Gastroesophageal sphincter (tissue), 4 donors: ENCODE measurements around the gene ATG2A. TPM values are rescaled to one million over a fixed set of nuclear protein-coding genes. Genes with fewer than 3 reads are reported as not detected.

Experiments
- ATAC-seq: fragments of 150-250 bp; one replicate; pipeline ENCODE4 v1.9.1; 2016; ENCODE audit warnings: mild to moderate bottlenecking, moderate library complexity
- H3K27ac ChIP-seq, 4 donors: fragments of 200-600 bp; sonication (generic) in 3 of 4; 1 replicate in 3 of 4; 2 replicates in 1 of 4; pipeline ENCODE4 v1.5.1; 2016 to 2019
- H3K27me3 ChIP-seq: fragments of 200-600 bp; sonication (generic); one replicate; pipeline ENCODE4 v1.5.1; 2019
- H3K36me3 ChIP-seq, 2 donors: fragments of 200-600 bp; sonication (generic); one replicate each; pipeline ENCODE4 v1.5.1; 2019; ENCODE audit warnings: control low read depth in 1 of 2
- H3K4me1 ChIP-seq, 3 donors: fragments of 200-600 bp; sonication (generic); 1 replicate in 2 of 3; 2 replicates in 1 of 3; pipeline ENCODE4 v1.5.1; 2016 to 2019; ENCODE audit warnings: control low read depth in 2 of 3
- H3K4me3 ChIP-seq, 2 donors: fragments of 200-600 bp; sonication (generic); one replicate each; pipeline ENCODE4 v1.5.1; 2019; ENCODE audit warnings: mild to moderate bottlenecking in 1 of 2, moderate library complexity in 1 of 2
- H3K9me3 ChIP-seq, 3 donors: fragments of 200-600 bp; sonication (generic); one replicate each; pipeline ENCODE4 v1.5.1; 2017 to 2019; ENCODE audit warnings: control low read depth in 2 of 3
- EP300 ChIP-seq: sonication (generic); formaldehyde crosslinking; IDR thresholded peaks from one replicate; pipeline ENCODE4 v1.6.1; 2017; ENCODE audit warnings: antibody characterized with exemption, mild to moderate bottlenecking
- POLR2A ChIP-seq, 2 donors: fragments of 450-650 bp; IDR thresholded peaks; one replicate each; pipeline ENCODE4 v1.6.1; 2017; ENCODE audit warnings: antibody characterized with exemption in 2 of 2, mild to moderate bottlenecking in 2 of 2, moderate library complexity in 1 of 2
- POLR2AphosphoS5 ChIP-seq: sonication (generic); formaldehyde crosslinking; IDR thresholded peaks from one replicate; pipeline ENCODE4 v1.6.1; 2017; ENCODE audit warnings: antibody characterized with exemption
- WGBS, 2 donors: methylation state at CpG; one replicate each; pipeline ENCODE4 v1.1.5; 2018; ENCODE audit warnings: low coverage in 1 of 2; 5-methylcytosine and 5-hydroxymethylcytosine counted together
- total RNA-seq, 4 donors: library from RNA; depleted of rRNA; stranded (reverse); fragments of >200 nt; gene quantifications; one replicate each; pipeline ENCODE4 v1.1.0, GENCODE V29; 2016
- TF ChIP-seq, protein P1 (sequence below), 4 experiments: fragments of 200-600 bp in 2 of 4; fragments of 450-650 bp in 2 of 4; sonication (generic) in 1 of 4; IDR thresholded peaks; one replicate each; pipeline ENCODE4 v1.5.1; 2017 to 2019; ENCODE audit warnings: antibody characterized with exemption in 4 of 4, mild to moderate bottlenecking in 2 of 4, moderate library complexity in 2 of 4

The ATG2A gene
- total RNA-seq, 4 donors from 2014 or later: 18.8 to 27.2 (median 26.3) TPM

DNA sequence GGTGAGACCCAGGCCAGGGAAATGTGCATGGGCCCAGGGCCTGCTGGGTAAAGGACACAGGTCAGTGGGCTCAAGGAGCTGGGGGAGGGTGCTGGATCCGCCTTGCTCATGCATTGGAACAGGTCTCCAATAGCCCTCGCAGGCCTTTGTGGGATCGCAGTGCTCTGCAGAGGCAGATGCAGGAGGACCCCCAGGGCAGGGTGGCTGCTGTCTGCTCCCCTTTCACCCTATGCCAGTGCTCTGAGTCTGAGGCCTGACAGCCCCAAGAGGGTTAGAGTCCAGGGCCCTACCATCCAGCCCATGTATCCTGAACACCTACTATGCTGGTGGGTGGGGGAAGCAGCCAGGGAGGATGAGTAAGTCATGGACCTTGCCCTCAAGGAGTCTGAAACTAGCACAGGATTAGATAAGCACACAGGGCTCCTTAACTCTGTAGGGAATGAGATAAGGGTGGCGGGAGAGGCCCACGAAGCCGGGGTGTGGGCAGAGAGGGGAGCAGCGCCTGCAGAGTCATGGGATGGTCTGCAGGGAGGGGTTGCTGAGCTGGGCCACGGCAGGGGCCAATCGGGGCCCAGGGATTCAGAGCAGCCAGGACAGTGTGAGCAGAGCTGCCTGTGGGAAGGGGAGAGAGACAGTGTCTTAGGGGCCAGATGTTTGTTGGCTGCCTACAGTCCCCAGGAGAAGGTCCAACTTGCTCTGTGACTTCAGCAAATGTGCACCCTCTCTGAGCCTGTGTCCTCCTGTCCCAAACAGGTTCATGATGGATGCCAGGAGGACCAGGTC is 28.1 kb downstream of the ATG2A start:
- H3K36me3 ChIP-seq: no peaks in the 10 kb centered on the region
- H3K4me3 ChIP-seq: no peak overlapping the region
- no peak for ATAC-seq
- no peaks in the 10 kb centered on the region for H3K9me3 ChIP-seq
- 80 to 83% methylated on average over 6 to 7 of the region's 9 CpGs for WGBS, 2 donors
- TF ChIP-seq EP300 (no peak), POLR2AphosphoS5 (no peak), POLR2A (IDR thresholded peaks at IDR 0.05) (no peak)
- TF ChIP-seq, protein P1, sequence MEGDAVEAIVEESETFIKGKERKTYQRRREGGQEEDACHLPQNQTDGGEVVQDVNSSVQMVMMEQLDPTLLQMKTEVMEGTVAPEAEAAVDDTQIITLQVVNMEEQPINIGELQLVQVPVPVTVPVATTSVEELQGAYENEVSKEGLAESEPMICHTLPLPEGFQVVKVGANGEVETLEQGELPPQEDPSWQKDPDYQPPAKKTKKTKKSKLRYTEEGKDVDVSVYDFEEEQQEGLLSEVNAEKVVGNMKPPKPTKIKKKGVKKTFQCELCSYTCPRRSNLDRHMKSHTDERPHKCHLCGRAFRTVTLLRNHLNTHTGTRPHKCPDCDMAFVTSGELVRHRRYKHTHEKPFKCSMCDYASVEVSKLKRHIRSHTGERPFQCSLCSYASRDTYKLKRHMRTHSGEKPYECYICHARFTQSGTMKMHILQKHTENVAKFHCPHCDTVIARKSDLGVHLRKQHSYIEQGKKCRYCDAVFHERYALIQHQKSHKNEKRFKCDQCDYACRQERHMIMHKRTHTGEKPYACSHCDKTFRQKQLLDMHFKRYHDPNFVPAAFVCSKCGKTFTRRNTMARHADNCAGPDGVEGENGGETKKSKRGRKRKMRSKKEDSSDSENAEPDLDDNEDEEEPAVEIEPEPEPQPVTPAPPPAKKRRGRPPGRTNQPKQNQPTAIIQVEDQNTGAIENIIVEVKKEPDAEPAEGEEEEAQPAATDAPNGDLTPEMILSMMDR (IDR thresholded peaks at IDR 0.05): no peak
- H3K4me1 ChIP-seq: peaks cover 0 to 22% (median 12%) of the 10 kb centered on the region in 3 donors
- H3K27ac ChIP-seq: peak overlapping the region in 1 of 4 donors; percentile 83
- H3K27me3 ChIP-seq: no peaks in the 10 kb centered on the region

- TF ChIP-seq POLR2A (IDR thresholded peaks at IDR 0.05): no peak
- TF ChIP-seq POLR2AphosphoS5: no peak
- TF ChIP-seq EP300: no peak
- TF ChIP-seq, protein P1 (IDR thresholded peaks at IDR 0.05): no peak
- WGBS, 2 donors: 17 to 40% methylated on average over 1 of the region's 8 CpGs
- H3K9me3 ChIP-seq: no peaks in the 10 kb centered on the region
- peak overlapping the region in 1 of 2 donors; percentile 34 for H3K4me3 ChIP-seq
- H3K4me1 ChIP-seq: peaks cover 0 to 17% (median 10%) of the 10 kb centered on the region in 3 donors
- no peaks in the 10 kb centered on the region for H3K36me3 ChIP-seq
- H3K27ac ChIP-seq: peak overlapping the region in 2 of 4 donors; percentile 82 to 83
- no peaks in the 10 kb centered on the region for H3K27me3 ChIP-seq
- no peak for ATAC-seq
These were observed 28.6 kb downstream of the ATG2A start for GRCh38 chr11:64888406-64888728.

DNA sequence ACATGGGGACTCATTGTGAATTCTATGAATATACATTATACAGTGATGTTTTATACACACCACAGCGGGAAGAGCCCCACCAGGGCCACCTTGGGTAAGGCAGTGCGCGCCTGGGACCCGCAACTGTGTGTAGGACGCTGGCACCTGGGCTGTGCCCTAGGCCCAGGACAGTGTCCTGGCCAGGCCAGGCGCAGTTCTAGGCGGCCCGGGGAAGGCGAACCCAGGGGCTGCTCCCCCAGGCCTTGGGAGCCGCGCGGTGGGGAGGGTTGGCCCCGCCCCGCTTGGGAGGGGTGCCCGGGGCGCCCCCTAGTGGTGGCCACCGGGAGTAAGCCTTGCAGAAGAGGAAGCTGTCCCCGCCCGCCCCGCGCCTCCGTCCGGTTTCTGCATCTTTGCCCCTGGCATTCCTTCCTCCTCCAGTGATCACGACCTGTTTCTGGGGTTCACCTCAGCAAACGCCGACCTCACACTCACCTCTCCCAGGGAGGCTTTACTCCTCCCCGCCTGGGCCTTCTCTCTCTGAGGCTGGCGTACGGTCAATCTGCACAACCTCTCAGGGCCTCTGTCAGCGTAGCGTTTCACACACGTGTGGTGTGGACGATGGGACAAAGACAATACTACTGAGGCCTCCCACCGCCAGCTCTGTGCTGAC is 29.1 kb downstream of the ATG2A start:
- WGBS, 2 donors: 2% methylated on average over 9 of the region's 34 CpGs; no CpG with 5 or more reads in 1 of the 2 donors
- peak overlapping the region; percentile 51 to 83 (median 80) for H3K27ac ChIP-seq
- peak; percentile 93 for ATAC-seq
- peak overlapping the region in 1 of 2 donors; percentile 34 for H3K4me3 ChIP-seq
- peaks cover 0 to 17% (median 10%) of the 10 kb centered on the region in 3 donors for H3K4me1 ChIP-seq
- TF ChIP-seq POLR2AphosphoS5 (no peak), EP300 (no peak), POLR2A (IDR thresholded peaks at IDR 0.05) (no peak)
- TF ChIP-seq, protein P1 (IDR thresholded peaks at IDR 0.05): peak; percentile 95 to 99 (median 97)
- no peaks in the 10 kb centered on the region for H3K36me3 ChIP-seq
- H3K9me3 ChIP-seq: no peaks in the 10 kb centered on the region
- no peaks in the 10 kb centered on the region for H3K27me3 ChIP-seq

DNA sequence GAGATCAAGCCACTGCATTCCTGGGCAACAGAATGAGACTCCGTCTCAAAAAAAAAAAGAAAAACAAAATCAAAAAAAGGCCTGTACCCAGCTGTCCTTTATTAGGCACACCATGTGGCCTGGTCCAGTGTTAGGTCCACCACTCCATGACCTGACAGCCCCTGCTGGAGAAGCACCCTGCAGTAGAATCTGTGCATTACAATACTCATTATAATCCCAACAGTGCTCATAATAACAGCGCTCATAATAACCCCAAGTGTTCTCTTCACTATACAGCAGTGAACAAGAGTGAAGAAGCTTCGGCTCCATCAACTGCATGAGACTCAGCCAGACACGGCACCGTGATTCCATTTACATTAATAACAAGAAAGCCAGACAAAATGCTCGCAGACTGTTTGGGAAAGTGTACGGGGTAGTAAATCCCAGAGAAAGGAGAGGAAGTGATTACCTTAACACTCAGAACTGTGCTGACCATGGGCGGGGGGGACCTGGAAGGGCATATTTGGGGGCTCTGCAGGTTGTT is 29.7 kb downstream of the ATG2A start:
- WGBS, 2 donors: 54 to 83% methylated on average over 1 to 5 of the region's 8 CpGs
- Histone ChIP-seq H3K4me3 (peak overlapping the region in 1 of 2 donors; percentile 34), H3K9me3 (no peaks in the 10 kb centered on the region), H3K36me3 (no peaks in the 10 kb centered on the region), H3K4me1 (peaks cover 0 to 17% (median 10%) of the 10 kb centered on the region in 3 donors), H3K27me3 (no peaks in the 10 kb centered on the region), H3K27ac (peak overlapping the region; percentile 51 to 83 (median 80))
- ATAC-seq: no peak
- TF ChIP-seq POLR2A (IDR thresholded peaks at IDR 0.05) (no peak), POLR2AphosphoS5 (no peak), EP300 (no peak)
- TF ChIP-seq, protein P1 (IDR thresholded peaks at IDR 0.05): no peak
